ENCODE measurements around the gene ATAD2B.

Gene ATAD2B

DNA sequence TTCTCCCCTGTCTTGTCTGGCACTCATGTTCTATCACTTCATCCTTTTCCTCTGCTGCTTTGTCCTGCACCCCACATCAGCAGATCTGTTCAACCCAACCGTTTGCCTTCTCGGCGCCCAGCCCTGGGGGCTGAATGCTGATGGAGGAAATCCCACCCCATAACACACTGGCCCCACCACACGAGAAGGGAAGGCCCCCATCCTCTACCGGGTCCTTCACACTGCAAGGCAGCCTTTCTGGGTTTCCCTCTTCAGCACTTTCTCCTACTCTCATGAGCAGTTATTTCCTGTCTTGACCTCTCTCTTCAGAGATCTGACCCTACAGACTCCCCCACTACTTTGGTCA, 227.4 kb downstream of the ATAD2B start:
- DNase-seq (ENCODE audit: low spot score), result no peak

DNA sequence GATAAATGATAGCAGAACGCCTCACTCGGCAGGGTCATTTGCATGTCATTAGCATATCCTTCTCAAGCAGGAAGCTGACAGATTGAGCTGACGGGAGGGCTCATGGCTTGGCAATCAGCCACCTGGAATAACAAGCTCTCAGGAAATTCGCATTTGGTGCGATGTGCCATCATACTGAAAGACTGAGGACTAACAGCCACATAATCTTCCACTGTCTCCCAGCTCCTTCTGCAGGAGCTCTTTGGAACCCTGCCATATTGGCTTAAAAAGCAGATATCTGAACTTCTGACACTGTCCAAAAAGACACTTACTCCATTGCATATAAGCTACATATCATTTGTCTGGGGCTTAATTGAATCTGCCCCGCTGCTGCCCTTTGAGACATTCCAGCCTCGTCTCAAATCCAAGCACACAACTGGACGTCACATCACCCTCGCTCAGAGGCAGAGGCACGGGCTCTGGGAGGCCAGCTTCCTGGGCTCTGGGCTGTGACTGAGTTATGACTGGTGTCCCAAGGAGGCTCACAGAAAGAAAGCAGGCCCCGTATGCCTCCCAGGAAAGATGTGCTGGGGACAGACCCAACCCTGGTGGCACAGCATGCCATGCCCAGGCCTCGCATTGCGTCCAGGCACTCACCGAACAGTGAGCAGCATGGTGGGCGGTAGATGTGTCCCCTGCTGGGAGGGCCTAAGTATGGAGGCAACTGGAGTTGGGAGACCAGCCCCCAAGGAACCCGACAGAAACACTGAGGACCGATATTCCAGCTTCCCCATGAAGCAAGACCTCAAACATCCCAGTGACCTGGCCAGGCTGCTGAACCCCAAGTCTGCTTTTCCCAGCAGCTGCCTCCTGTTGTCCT, 228.0 kb downstream of the ATAD2B start:
- no peak for DNase-seq (ENCODE audit: low spot score)

Data from GM03348 (cell line).